GM19468 (cell line): ENCODE results near the gene ZNF773.
A peak's percentile ranks its signal among the peaks of the same experiment; 100 is the strongest.
"Not testable (repeated sequence)": the region's sequence is repeated elsewhere in the genome, so short reads cannot be mapped to it uniquely, and the experiment has no call there.

Experiments
- ATAC-seq: cut with Tn5 transposase; IDR thresholded peaks from one replicate; pipeline ENCODE4 v1.9.1; 2021; ENCODE audit warnings: mild to moderate bottlenecking, moderate library complexity, moderate number of reproducible peaks; ENCODE audit not compliant: unreplicated experiment; ENCODE audit errors: extremely low read depth

The ZNF773 gene

DNA sequence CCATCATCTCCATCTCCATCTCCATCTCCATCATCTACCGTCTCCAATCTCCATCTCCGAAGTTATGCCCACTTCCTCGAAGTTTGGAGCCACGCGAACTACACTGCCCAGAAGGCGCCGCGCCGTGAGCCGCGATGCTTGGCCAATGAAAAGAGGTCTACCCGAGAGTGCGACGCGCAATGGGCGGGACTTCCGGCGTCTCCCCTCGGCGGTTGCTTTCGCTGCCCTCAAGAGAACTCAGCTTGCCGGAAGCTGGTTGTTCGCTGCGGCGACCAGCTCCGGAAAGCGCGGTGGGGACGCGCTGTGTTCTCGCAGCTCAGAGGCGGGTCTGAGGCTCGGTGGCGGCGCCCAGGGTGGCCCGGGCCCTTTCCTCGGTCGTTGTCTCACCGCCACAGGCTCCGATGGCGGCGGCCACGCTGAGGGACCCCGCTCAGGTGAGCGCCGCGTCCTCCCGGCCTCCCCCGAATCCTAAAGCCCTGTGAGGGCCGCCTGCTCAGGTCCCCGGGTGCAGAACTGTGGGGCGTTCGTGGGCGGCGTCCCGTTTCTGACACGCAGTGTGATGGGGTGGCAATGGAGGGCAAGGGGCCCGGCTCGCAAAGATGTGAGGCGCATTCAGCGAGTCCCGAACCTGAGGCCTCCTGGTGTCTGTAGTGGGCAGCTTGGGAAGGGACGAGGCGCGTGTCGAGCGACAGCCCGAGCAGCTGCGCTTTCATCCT is at the start of gene ZNF773:
Gene ZNF773 (plus strand): TSS at position 259 of the 716 bp plus-strand sequence. CDS start 143 bp downstream, at position 402.
- peak; percentile 86 for ATAC-seq

DNA sequence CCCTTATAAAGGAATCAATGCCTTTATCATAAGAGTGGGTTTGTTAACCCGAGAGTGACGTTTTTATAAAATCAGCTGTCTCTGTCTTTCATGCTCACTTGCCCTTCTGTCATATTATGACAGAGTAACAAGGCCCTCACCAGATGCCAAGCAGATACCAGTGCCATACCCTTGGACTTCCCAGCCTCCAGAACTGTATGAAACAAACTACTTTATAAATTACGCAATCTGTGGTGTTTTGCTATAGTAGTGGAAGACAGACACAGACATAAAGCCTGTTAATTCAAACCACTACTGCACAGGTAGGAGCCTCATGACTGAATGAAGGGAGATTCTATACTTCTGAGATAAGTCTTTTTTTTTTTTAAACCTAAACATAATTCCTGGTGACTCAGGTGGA is 47.4 kb upstream of the ZNF773 start:
- ATAC-seq, result no peak

DNA sequence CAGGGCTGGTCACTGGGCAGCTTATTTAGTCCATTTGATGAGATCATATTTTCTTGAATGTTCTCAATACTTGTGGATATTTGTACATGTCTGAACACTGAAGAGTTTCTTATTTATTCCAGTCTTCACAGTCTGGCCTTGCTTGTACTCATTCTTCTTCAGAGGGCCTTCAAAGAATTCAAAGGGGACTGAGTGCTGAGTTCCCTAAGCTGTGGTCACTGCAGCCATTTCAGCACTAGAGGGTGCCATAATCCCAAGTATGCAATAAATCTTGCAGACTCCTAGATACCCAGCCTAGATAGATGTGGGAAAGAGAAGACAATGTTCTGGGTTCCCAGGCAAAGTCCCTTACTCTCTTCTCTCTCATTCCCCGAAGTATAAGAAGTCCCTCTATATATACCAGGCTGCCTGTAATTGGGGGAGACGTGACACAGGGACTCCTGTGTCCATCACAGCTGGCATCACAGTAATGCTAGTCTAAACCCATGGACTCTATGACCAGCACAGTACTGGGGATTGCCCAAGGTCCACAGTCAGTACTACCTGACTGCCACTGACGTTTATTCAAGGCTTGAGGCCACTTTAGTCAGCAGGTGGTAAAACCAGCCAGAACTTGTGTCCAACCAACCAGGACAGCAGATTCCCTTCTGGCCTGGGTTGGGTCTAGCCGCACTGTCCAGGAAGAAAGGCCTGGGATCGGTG is 33.9 kb upstream of the ZNF773 start:
- no peak for ATAC-seq

DNA sequence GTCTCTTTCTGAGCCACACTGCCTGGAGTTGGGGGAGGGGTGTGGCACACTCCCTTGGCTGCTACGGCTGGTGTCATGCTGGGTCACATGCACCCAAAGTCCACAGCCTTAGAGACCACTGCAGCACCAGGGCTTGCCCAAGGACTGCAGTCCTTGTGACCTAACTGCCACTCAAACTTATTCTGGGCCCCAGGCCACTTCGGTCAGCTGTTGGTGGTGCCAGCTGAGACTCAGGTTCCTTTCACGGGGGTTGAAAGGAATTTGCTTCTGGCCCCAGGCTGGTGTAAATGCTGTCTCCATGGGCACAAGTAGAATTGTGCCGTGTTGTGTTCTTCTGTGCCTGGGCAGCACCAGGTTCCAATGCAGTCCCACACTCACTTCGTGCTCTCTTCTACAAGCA is 33.2 kb upstream of the ZNF773 start:
- ATAC-seq, result no peak

DNA sequence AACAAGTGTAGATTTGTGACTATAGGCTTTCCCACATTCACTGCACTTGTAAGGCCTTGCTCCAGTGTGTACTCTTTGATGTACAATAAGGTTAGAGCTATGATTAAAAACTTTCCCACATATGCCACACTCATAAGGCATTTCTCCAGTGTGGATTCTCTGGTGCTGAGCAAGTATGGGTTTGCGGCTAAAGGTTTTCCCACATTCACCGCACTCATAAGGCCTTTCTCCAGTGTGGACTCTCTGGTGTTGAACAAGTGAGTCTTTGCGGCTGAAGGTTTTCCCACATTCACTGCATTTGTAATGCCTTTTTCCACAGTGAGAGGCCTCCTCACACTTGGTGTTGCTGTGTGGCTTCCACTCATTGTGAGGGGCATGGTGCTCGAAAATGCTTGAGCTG is 26.1 kb upstream of the ZNF773 start:
- ATAC-seq, result no peak

DNA sequence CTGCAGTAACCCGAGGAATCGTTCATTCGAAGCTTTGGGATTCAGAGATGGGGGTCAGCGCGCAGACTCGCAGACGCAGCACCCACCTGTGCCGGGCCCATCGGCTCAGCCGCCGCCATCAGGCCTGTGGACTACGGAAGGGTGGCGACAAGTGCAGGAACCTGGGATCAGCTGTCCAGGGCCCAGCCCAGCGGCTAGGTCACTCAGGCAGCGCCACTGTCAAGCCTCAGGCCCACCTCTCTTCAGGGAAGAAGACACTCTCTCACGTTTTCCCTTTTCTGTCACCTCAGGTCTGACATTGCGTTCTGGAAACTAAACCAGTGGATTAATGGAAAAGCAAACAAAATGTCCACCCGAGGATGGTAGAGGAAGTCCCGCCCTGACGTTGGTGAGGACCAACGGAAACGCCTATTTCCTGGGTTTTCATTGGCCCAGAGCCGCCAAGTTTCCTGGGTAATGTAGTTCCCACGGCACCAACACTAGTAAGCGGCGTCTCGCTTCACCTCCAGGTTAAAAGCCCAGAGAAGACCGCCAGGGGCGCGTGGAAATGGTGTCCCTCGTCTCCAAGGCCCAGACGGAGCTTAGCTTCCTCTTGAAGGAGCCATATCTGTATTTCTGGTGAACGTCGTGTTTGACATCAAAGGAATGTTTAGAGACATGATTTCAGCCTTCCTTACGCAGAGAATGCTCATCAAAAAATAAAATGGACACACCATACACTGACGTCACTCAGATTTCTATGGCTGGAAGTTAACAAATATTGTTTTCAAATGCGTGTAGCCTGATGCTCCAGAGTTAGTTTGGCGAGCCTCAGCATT is 22.3 kb upstream of the ZNF773 start, which contains the start of gene ZNF772:
Gene ZNF772 (minus strand): TSS at position 376 of the 818 bp plus-strand sequence. CDS start 257 bp downstream, at position 119.
- peak; percentile 71 for ATAC-seq

DNA sequence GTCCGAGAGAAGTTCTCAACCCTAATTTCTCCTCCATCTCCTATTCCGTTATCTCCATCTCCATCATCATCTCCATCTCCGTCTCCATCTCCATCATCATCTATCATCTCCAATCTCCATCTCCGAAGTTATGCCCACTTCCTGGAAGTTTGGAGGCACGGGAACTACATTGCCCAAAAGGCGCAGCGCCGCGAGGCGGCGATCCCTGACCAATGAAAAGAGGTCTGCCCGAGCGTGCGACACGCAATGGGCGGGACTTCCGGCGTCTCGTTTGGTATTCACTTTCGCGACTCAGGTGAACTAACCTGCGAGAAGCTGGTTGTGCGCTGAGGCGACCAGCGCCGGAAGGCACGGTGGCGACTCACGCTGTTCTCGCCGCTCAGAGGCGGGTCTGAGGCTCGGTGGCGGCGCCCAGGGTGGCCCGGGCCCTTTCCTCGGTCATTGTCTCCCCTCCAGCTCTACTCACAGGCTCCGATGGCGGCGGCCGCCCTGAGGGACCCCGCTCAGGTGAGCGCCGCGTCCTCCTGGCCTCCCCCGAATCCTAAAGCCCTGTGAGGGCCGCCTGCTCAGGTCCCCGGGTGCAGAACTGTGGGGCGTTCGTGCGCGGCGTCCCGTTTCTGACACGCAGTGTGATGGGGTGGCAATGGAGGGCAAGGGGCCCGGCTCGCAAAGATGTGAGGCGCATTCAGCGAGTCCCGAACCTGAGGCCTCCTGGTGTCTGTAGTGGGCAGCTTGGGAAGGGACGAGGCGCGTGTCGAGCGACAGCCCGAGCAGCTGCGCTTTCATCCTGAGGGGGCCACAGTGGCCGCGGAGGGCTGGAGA is 12.1 kb upstream of the ZNF773 start, which contains the start of gene ZNF419:
Gene ZNF419 (plus strand): TSS at position 274 of the 822 bp plus-strand sequence. CDS start 201 bp downstream, at position 475.
- ATAC-seq, result peak; percentile 79

DNA sequence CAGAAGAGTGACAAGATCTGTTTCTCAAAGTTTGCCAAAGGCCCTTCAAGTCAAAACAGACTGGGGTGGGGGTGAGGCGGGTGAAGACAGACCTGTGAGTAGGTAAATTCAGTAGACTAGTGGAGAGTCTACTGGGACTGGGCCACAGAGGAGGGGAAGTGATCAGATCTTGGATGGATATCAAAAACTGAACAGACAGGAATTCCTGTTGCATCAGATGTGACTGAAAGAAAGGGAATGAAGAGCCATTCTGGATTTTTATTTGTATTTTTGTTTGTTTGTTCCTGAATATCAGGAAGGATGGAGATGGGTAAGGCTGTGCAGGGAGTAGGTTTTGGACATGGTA is 11.5 kb upstream of the ZNF773 start:
- ATAC-seq, result not testable (repeated sequence)

DNA sequence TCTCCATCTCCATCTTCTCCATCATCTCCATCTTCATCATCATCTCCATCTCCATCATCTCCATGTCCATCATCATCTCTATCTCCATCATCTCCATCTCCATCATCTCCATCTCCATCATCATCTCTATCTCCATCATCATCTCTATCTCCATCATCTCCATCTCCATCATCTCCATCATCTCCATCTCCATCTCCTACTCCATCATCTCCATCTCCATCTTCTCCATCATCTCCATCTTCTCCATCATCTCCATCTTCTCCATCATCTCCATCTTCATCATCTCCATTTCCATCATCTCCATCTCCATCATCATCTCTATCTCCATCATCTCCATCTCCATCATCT is 432 bp upstream of the ZNF773 start:
- not testable (repeated sequence) for ATAC-seq

DNA sequence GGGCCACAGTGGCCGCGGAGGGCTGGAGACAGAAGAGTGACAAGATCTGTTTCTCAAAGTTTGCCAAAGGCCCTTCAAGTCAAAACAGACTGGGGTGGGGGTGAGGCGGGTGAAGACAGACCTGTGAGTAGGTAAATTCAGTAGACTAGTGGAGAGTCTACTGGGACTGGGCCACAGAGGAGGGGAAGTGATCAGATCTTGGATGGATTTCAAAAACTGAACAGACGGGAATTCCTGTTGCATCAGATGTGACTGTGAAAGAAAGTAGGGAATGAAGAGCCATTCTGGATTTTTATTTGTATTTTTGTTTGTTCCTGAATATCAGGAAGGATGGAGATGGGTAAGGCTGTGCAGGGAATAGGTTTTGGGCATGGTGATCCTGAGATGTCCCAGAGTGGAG is 662 bp downstream of the ZNF773 start:
- ATAC-seq, result not testable (repeated sequence)

DNA sequence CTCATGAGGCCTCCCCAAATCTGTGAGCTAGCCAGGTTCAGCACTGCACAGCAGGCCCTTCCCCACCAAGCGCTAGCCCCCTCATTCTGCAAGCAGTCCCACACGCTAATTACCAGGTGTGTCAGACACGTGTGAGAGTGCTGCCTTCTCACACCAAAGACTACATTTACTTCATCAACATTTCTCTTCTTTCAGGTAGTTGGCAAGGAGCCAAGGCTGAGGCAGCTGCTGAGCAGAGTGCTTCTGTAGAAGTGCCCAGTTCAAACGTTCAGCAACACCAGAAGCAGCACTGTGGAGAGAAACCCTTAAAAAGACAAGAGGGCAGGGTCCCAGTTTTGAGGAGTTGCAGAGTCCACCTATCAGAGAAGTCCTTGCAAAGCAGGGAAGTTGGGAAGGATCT is 6.4 kb downstream of the ZNF773 start:
- ATAC-seq, result no peak

DNA sequence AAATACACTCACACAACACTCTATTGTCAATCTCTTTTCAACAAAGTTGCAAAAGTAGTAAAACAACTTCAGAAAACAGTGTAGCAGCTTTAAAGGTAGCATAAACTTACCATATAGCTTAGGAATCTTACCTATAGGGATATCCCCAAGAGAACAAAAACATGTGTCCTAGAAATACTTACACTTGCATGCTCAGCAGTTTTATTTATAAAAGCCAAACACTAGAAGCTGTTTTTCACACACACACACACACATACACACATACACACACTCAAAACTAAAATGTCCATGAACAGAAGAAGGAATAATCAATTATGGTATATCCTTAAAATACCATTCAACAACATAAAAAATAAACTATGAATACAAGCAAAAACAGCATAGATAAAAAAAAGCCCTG is 11.7 kb downstream of the ZNF773 start:
- no peak for ATAC-seq

DNA sequence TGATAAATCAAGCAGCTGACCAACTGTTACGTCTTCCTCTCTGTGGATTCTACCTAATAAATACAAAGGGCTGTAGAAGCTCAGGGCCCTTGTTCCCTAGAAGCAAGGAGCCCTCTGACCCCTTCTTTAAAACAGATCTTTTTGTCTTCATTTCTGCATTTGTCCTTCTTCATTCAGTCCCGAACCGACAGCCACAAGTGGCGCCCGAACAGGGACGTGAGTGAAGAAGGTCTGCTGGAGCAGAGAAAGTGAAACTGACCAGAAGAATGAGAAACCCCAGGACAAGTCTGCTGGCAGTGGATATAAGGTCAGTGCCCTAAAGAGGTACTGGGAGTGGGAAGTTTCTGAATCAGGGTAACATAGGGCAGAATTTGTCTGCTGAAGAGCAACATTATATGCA is 13.1 kb downstream of the ZNF773 start:
- ATAC-seq, result no peak

DNA sequence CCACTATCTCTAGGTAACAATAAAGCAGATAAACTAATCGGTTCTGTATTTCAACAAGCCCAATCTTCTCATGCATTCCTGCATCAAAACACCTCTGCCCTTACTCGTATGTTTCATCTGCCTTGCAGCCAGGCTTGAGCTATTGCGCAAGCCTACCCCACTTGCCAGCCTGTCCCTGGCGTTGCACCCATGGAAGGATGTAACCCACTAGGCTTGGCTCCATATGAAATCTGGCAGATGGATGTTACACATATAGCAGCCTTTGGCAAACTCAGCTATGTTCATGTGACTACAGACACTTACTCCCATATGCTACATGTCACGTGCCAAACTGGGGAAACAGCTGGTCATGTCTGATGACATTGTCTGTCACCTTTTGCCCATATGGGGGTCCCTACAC is 15.5 kb downstream of the ZNF773 start:
- ATAC-seq, result no peak

DNA sequence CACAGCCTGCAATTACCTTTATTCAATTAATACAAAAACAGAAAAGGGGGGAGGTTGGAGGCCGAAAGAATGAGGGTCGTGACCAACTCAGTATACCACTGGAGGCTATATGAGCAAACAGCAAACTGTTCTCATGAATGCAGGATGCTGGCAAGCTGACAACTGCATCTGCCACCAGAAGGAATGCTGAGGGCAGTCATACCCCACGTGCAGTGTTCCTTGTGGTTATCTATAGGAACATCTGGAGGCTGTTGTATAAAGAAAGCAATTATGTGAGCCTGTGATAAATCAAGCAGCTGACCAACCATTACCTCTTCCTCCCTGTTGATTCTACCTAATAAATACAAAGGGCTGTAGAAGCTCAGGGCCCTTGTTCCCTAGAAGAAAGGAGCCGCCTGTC is 18.3 kb downstream of the ZNF773 start:
- not testable (repeated sequence) for ATAC-seq

DNA sequence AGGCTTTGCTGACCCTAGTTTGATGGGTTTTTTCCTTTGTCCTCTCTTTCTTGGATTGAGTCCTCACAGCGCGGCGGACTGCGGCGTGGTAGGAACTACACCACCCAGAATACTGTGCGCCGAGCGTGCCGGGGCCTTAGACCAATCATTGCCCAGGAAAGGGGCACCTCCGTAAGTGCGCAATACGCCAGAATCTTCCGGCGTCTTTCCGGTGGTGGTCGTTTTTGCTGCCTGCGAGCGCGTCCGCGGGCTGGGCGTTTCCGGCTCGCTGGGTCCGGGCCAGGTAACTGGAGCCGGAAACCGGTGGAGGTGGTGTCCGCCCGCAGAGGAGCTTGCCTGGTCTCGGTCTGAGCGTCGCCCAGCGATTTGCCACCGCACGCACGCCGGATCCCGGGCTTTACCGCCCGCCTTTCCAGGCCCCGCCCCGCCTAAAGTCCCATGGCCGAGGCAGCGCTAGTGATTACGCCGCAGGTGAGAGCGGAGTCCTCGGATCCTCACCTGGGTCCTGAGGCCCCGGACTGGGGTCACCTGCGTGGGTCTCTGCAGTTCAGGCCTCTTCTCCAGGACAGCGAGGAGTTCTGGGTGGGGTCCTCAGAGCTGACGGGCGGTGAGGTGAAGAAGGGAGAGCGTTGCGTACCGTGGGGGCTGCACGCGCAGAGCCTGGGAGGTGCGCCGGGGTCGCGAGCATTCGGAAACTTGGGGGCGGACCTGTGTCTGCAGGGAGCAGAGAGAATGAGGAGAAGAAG is 27.6 kb downstream of the ZNF773 start, which contains the start of gene ZNF549:
Gene ZNF549 (plus strand): TSS at position 221 of the 746 bp plus-strand sequence. CDS start 218 bp downstream, at position 439.
- ATAC-seq, result peak; percentile 81

DNA sequence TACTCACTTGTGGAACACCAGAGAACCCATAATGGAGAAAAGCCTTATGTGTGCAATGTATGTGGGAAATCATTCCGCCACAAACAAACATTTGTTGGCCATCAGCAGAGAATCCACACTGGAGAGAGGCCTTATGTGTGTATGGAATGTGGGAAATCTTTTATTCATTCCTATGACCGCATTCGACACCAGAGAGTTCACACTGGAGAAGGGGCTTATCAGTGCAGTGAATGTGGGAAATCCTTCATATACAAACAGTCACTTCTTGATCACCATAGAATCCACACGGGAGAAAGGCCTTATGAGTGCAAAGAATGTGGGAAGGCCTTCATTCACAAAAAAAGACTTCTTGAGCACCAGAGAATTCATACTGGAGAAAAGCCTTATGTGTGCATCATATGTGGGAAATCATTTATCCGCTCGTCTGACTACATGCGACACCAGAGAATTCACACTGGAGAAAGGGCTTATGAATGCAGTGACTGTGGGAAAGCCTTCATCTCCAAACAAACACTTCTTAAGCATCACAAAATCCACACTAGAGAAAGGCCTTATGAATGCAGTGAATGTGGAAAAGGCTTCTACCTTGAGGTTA is 38.3 kb downstream of the ZNF773 start:
- no peak for ATAC-seq

DNA sequence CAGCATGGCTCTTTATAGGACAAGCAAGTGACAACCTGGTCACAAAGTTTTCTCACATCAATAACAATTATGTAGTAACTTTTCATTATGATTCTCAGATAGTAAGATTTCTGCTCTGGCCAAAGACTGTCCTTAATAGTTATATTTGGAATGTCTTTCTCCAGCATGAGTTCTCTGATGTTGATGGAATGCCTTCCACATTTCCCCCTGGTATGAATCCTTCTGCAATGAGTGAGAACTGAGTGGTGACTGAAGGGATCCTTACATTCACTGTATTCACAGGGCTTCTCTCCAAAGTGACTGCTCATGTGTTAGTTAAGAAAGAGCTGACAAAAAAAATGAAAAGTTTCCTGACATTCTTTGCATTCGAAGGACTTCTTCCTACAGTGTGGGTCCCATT is 46.8 kb downstream of the ZNF773 start:
- no peak for ATAC-seq

DNA sequence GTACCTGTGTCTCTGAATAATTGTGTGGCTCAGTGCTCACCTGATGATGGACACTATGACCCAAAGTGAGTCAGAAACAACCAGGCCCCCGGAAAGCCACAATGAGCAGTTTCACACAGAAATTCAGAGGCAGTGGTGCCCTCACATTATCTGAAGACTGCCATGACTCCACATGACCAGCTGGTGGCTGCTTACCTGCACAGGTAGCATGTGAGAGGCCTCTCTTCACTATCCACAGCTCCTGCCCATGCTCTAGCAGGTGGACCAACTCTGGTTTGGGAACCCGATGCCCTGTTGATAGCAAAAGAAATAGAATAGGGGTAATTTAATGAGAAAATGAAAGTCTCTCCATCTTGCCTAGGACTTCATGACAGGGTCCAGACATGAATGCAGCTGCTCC is 52.7 kb downstream of the ZNF773 start:
- ATAC-seq, result no peak
